Neural crest cell (in vitro differentiated cells): ENCODE results near the gene CHERP. TPM values are rescaled to one million over a fixed set of nuclear protein-coding genes. Genes with fewer than 3 reads are reported as not detected.

ENCODE experiments used
- DNase-seq: peaks from one replicate; pipeline ENCODE4 v3.0.0; 2021; ENCODE audit warnings: low read depth, mixed read lengths, low spot score
- H3K27ac Mint-ChIP-seq: one replicate; pipeline ENCODE4 v1.8.0; 2021; ENCODE audit warnings: mild to moderate bottlenecking, mixed read lengths; ENCODE audit not compliant: unreplicated experiment
- H3K27me3 Mint-ChIP-seq: 2 replicates; pipeline ENCODE4 v1.8.0; 2021; ENCODE audit warnings: low read depth, mild to moderate bottlenecking, mixed read lengths
- H3K36me3 Mint-ChIP-seq: 2 replicates; pipeline ENCODE4 v1.8.0; 2021; ENCODE audit warnings: low read depth, mild to moderate bottlenecking, mixed read lengths
- H3K4me1 Mint-ChIP-seq: 2 replicates; pipeline ENCODE4 v1.8.0; 2021; ENCODE audit warnings: mixed read lengths
- H3K4me3 Mint-ChIP-seq: one replicate; pipeline ENCODE4 v1.8.0; 2021; ENCODE audit warnings: mild to moderate bottlenecking, mixed read lengths
- H3K9me3 Mint-ChIP-seq: 2 replicates; pipeline ENCODE4 v1.8.0; 2021; ENCODE audit warnings: mixed read lengths
- CTCF ChIP-seq: fragments of 200-600 bp; sonication (generic); conservative IDR thresholded peaks from 2 replicates; pipeline ENCODE4 v1.5.0; 2021; ENCODE audit warnings: antibody characterized with exemption, mild to moderate bottlenecking
- total RNA-seq: library from RNA; stranded (reverse); gene quantifications from 2 replicates; pipeline ENCODE4 v1.2.1, GENCODE V29; 2021

Gene CHERP
- total RNA-seq, 1 donor from 2014 or later, result 95.7 TPM

- Mint-ChIP-seq H3K36me3 (no peaks in the 10 kb centered on the region), H3K9me3 (no peaks in the 10 kb centered on the region), H3K27me3 (no peaks in the 10 kb centered on the region), H3K27ac (peak overlapping the region; percentile 53), H3K4me3 (peak overlapping the region; percentile 16), H3K4me1 (peaks cover 67% of the 10 kb centered on the region)
- no peak for DNase-seq
- TF ChIP-seq CTCF, result no peak
Observed at GRCh38 chr19:16587833-16588823, 45.9 kb upstream of the CHERP start.

- Mint-ChIP-seq H3K36me3 (no peaks in the 10 kb centered on the region), H3K27me3 (no peaks in the 10 kb centered on the region), H3K4me3 (no peak overlapping the region), H3K4me1 (peaks cover 60% of the 10 kb centered on the region), H3K27ac (no peak overlapping the region), H3K9me3 (no peaks in the 10 kb centered on the region)
- no peak for DNase-seq
- no peak for TF ChIP-seq CTCF
Observed at GRCh38 chr19:16586991-16587832, 45.0 kb upstream of the CHERP start.

GRCh38 chr19:16586477-16586871 lies 44.2 kb upstream of the CHERP start:
- no peaks in the 10 kb centered on the region for H3K36me3 Mint-ChIP-seq
- no peaks in the 10 kb centered on the region for H3K27me3 Mint-ChIP-seq
- no peaks in the 10 kb centered on the region for H3K9me3 Mint-ChIP-seq
- no peak for DNase-seq
- H3K27ac Mint-ChIP-seq, result peak overlapping the region; percentile 75
- no peak overlapping the region for H3K4me3 Mint-ChIP-seq
- peaks cover 53% of the 10 kb centered on the region for H3K4me1 Mint-ChIP-seq
- TF ChIP-seq CTCF, result no peak

- Mint-ChIP-seq H3K4me1 (peaks cover 50% of the 10 kb centered on the region), H3K4me3 (no peak overlapping the region), H3K36me3 (no peaks in the 10 kb centered on the region), H3K27ac (peak overlapping the region; percentile 75), H3K9me3 (no peaks in the 10 kb centered on the region), H3K27me3 (no peaks in the 10 kb centered on the region)
- TF ChIP-seq CTCF, result no peak
- no peak for DNase-seq
Observed at GRCh38 chr19:16585808-16586476, 43.7 kb upstream of the CHERP start.
